DND-41 (cell line): ENCODE data around the gene PAEP.

Experiments
- EZH2 ChIP-seq: IDR thresholded peaks from 3 replicates; pipeline ENCODE4 v1.6.1; 2012; ENCODE audit warnings: borderline replicate concordance, low read depth, mild to moderate bottlenecking, moderate library complexity, low read length, inconsistent platforms; ENCODE audit not compliant: severe bottlenecking
- TF ChIP-seq, protein P1 (sequence below): IDR thresholded peaks from 2 replicates; pipeline ENCODE4 v1.5.1; 2012; ENCODE audit warnings: borderline replicate concordance, low read length, moderate library complexity, mild to moderate bottlenecking; ENCODE audit not compliant: poor library complexity, severe bottlenecking; ENCODE audit errors: extremely low read depth

DNA sequence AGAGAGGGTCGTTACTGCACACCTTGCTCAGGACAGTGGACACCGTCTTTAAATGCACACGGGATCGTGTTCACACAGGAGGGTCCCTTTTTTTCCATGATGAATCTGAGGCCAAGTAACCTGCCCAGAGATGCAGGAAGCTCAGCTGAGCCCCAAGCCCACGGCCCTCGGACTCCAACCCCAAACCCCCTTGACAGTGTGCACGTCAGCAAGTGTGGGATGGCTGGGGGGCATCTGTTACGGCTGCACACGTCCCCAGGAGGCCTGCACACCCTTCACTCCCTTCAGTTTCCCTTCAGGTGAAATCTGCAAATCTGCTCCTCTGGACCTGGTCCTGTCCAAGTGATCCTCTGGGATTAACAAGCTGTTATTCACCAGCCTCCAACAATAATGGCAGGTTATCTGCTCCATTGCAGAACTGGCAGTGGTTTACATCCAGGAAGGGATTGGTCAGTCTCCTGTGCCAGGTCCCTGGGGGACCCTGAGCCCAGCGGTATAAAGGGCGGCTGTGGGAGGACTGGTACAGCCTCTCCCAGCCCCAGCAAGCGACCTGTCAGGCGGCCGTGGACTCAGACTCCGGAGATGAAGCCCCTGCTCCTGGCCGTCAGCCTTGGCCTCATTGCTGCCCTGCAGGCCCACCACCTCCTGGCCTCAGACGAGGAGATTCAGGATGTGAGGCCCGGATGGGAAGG lies 40.5 kb upstream of the PAEP start, which contains the start of gene LCN1:
- TF ChIP-seq, protein P1, sequence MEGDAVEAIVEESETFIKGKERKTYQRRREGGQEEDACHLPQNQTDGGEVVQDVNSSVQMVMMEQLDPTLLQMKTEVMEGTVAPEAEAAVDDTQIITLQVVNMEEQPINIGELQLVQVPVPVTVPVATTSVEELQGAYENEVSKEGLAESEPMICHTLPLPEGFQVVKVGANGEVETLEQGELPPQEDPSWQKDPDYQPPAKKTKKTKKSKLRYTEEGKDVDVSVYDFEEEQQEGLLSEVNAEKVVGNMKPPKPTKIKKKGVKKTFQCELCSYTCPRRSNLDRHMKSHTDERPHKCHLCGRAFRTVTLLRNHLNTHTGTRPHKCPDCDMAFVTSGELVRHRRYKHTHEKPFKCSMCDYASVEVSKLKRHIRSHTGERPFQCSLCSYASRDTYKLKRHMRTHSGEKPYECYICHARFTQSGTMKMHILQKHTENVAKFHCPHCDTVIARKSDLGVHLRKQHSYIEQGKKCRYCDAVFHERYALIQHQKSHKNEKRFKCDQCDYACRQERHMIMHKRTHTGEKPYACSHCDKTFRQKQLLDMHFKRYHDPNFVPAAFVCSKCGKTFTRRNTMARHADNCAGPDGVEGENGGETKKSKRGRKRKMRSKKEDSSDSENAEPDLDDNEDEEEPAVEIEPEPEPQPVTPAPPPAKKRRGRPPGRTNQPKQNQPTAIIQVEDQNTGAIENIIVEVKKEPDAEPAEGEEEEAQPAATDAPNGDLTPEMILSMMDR: no peak
- TF ChIP-seq EZH2: no peak
